WERI-Rb-1 (cell line): ENCODE measurements around the gene UBE2O.
"Not testable (repeated sequence)": the region's sequence is repeated elsewhere in the genome, so short reads cannot be mapped to it uniquely, and the experiment has no call there.

Experiments used
- DNase-seq: peaks from one replicate; pipeline ENCODE4 v3.0.0-alpha.2; 2020
- H3K27ac ChIP-seq: fragments of 250-450 bp; sonication (Bioruptor Pico); 2 replicates; pipeline ENCODE4 v1.5.1; 2020; ENCODE audit warnings: mild to moderate bottlenecking, moderate library complexity
- H3K27me3 ChIP-seq: fragments of 250-450 bp; sonication (Bioruptor Pico); 2 replicates; pipeline ENCODE4 v1.5.1; 2021; ENCODE audit warnings: mild to moderate bottlenecking, low read depth, moderate library complexity; ENCODE audit not compliant: insufficient read depth, severe bottlenecking
- H3K36me3 ChIP-seq: fragments of 250-450 bp; sonication (Bioruptor Pico); 2 replicates; pipeline ENCODE4 v1.5.1; 2020; ENCODE audit warnings: mild to moderate bottlenecking, moderate library complexity
- H3K4me3 ChIP-seq: 2 replicates; pipeline ENCODE4 v1.5.1; 2011; ENCODE audit warnings: low read depth, mild to moderate bottlenecking, control low read depth, low read length
- H3K9me3 ChIP-seq: fragments of 250-450 bp; sonication (Bioruptor Pico); 2 replicates; pipeline ENCODE4 v1.5.1; 2021; ENCODE audit warnings: mild to moderate bottlenecking, moderate library complexity; ENCODE audit not compliant: severe bottlenecking
- TF ChIP-seq, protein P1 (sequence below): IDR thresholded peaks from 2 replicates; pipeline ENCODE4 v1.5.1; 2011; ENCODE audit warnings: low read depth, mild to moderate bottlenecking, control low read depth, inconsistent platforms, low read length

Gene UBE2O

GRCh38 chr17:76367642-76368041 is 85.3 kb downstream of the UBE2O start:
- TF ChIP-seq, protein P1, sequence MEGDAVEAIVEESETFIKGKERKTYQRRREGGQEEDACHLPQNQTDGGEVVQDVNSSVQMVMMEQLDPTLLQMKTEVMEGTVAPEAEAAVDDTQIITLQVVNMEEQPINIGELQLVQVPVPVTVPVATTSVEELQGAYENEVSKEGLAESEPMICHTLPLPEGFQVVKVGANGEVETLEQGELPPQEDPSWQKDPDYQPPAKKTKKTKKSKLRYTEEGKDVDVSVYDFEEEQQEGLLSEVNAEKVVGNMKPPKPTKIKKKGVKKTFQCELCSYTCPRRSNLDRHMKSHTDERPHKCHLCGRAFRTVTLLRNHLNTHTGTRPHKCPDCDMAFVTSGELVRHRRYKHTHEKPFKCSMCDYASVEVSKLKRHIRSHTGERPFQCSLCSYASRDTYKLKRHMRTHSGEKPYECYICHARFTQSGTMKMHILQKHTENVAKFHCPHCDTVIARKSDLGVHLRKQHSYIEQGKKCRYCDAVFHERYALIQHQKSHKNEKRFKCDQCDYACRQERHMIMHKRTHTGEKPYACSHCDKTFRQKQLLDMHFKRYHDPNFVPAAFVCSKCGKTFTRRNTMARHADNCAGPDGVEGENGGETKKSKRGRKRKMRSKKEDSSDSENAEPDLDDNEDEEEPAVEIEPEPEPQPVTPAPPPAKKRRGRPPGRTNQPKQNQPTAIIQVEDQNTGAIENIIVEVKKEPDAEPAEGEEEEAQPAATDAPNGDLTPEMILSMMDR, result no peak
- Histone ChIP-seq H3K9me3 (peaks cover 11% of the 10 kb centered on the region), H3K27me3 (no peaks in the 10 kb centered on the region), H3K27ac (no peak overlapping the region), H3K4me3 (no peak overlapping the region), H3K36me3 (no peaks in the 10 kb centered on the region)
- no peak for DNase-seq

- DNase-seq, result no peak
These were observed 86.7 kb downstream of the UBE2O start for GRCh38 chr17:76366247-76366646.

GRCh38 chr17:76365256-76365903 is 87.6 kb downstream of the UBE2O start:
- no peak for DNase-seq
- H3K4me3 ChIP-seq, result no peak overlapping the region
- H3K27me3 ChIP-seq, result no peaks in the 10 kb centered on the region
- H3K36me3 ChIP-seq, result no peaks in the 10 kb centered on the region
- no peak overlapping the region for H3K27ac ChIP-seq
- peaks cover 11% of the 10 kb centered on the region for H3K9me3 ChIP-seq
- TF ChIP-seq, protein P1, result peak; percentile 31; the same call in 1 of the 2 replicates

More at GRCh38 chr17:76366247-76366646, 86.7 kb downstream of the UBE2O start:
- Histone ChIP-seq H3K27me3 (no peaks in the 10 kb centered on the region), H3K27ac (no peak overlapping the region), H3K36me3 (no peaks in the 10 kb centered on the region), H3K9me3 (peaks cover 11% of the 10 kb centered on the region), H3K4me3 (no peak overlapping the region)
- TF ChIP-seq, protein P1, result no peak

DNA sequence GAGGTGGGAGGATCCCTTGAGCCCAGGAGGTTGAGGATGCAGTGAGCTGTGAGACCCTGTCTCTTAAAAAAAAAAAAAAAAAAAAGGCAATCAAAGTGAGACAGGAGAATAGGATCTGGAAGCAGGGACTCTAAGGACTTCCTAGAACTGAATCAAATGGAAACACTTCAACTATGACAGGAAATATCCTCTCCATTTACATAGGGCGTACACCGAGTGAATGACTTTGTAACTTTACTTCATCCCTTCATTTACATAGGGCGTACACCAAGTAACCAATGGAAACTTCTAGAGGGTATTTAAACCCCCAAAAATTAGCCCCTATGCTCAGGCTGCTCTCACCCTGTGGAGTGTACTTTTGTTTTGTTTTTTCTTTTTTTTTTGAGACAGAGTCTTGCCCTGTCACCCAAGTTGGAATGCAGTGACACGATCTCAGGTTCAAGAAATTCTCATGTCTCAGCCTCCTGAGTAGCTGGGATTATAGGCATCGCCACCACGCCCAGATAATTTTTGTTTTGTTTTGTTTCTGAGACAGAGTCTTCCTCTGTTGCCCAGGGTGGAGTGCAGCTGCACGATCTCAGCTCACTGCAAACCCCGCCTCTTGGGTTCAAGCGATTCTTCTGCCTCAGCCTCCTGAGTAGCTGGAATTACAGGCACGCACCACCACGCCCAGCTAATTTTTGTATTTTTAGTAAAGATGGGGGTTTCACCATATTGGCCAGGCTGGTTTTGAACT is 89.7 kb downstream of the UBE2O start:
- Histone ChIP-seq H3K9me3 (peaks cover 9% of the 10 kb centered on the region), H3K27me3 (no peaks in the 10 kb centered on the region), H3K36me3 (no peaks in the 10 kb centered on the region), H3K27ac (no peak overlapping the region), H3K4me3 (no peak overlapping the region)
- TF ChIP-seq, protein P1, result no peak
- no peak for DNase-seq

DNA sequence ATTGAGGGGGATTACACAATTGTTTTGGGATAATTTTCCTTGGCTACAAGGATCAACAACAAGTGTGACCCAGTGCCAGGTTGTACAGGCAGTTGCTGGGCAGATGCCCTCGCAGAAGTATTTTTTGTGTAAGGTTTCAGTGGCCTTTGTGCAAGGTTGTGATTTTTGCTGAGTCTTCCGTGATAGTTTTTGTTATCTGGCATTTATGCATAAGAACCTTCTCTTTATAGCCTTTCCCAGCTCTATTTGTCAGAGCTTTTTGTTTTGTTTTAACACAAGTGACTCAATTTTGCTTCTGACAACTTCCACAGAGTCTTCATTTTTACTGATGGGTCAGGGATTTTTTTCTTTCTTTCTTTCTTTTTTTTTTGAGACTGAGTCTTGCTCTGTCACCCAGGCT is 92.5 kb downstream of the UBE2O start:
- H3K36me3 ChIP-seq, result no peaks in the 10 kb centered on the region
- TF ChIP-seq, protein P1, result no peak
- DNase-seq, result no peak
- H3K27ac ChIP-seq, result no peak overlapping the region
- H3K27me3 ChIP-seq, result no peaks in the 10 kb centered on the region
- H3K9me3 ChIP-seq, result no peaks in the 10 kb centered on the region
- no peak overlapping the region for H3K4me3 ChIP-seq

GRCh38 chr17:76359776-76360175 is 93.2 kb downstream of the UBE2O start:
- not testable (repeated sequence) for H3K4me3 ChIP-seq, H3K27ac ChIP-seq, H3K36me3 ChIP-seq, H3K9me3 ChIP-seq, H3K27me3 ChIP-seq, DNase-seq
